Panc1 (cell line): ENCODE results near the gene TBX4. TPM values are rescaled to one million over a fixed set of nuclear protein-coding genes. Genes with fewer than 3 reads are reported as not detected.

Source experiments
- ATAC-seq: fragments of 200-7000 bp; cut with Tn5 transposase; 2 replicates; pipeline ENCODE4 v1.9.1; 2020; ENCODE audit warnings: mild to moderate bottlenecking, moderate library complexity
- BruUV-seq: library from RNA; stranded (reverse); fragments of 400-500 nt; replicated peaks from 2 replicates; lab custom pipeline; 2021; lab: Mats Ljungman, UMichigan
- CTCF ChIA-PET: fragments of 300-600 bp; sonication (Branson Sonifier 250); formaldehyde crosslinking; loops from one replicate; lab custom pipeline; 2022; ENCODE audit warnings: antibody characterized with exemption; lab: Charles Lee
- POLR2A ChIA-PET: fragments of 300-600 bp; sonication (Branson Sonifier 250); formaldehyde crosslinking; loops from one replicate; lab custom pipeline; 2022; ENCODE audit warnings: antibody characterized with exemption; lab: Charles Lee
- DNase-seq: peaks from one replicate; pipeline ENCODE4 v3.0.0-alpha.2; 2010; ENCODE audit warnings: low read depth, low spot score
- H3K27ac ChIP-seq: 2 replicates; pipeline ENCODE4 v1.5.1; 2011; ENCODE audit warnings: mild to moderate bottlenecking, low read length, inconsistent platforms
- H3K27me3 ChIP-seq: fragments of 200-500 bp; sonication (Bioruptor generic); 2 replicates; pipeline ENCODE4 v1.6.0; 2014; ENCODE audit warnings: low read length, inconsistent platforms; ENCODE audit not compliant: control insufficient read depth, insufficient read depth
- H3K36me3 ChIP-seq: fragments of 200-500 bp; sonication (Bioruptor generic); 2 replicates; pipeline ENCODE4 v1.5.1; 2014; ENCODE audit warnings: inconsistent platforms, mild to moderate bottlenecking, low read length, moderate library complexity; ENCODE audit not compliant: control insufficient read depth, insufficient read depth
- H3K4me1 ChIP-seq: 2 replicates; pipeline ENCODE4 v1.5.1; 2011; ENCODE audit warnings: inconsistent platforms, mild to moderate bottlenecking, low read length, moderate library complexity; ENCODE audit not compliant: control insufficient read depth, insufficient read depth
- H3K4me3 ChIP-seq, 2 experiments: 2 replicates each; pipeline ENCODE4 v1.5.1; 2011 to 2012; ENCODE audit warnings: low read depth in 2 of 2, low read length in 2 of 2, mild to moderate bottlenecking in 2 of 2, inconsistent platforms in 1 of 2, moderate library complexity in 1 of 2
- H3K9me3 ChIP-seq: fragments of 200-500 bp; sonication (Bioruptor generic); 2 replicates; pipeline ENCODE4 v1.5.1; 2014; ENCODE audit warnings: low read depth, mild to moderate bottlenecking, inconsistent platforms, low read length, moderate library complexity; ENCODE audit not compliant: control insufficient read depth, insufficient read depth
- CTCF ChIP-seq: fragments of 450-650 bp; IDR thresholded peaks from 2 replicates; pipeline ENCODE4 v1.5.1; 2017; ENCODE audit warnings: mild to moderate bottlenecking
- POLR2AphosphoS5 ChIP-seq: IDR thresholded peaks from 2 replicates; pipeline ENCODE4 v1.6.1; 2012; ENCODE audit warnings: mild to moderate bottlenecking, low read depth, low read length, moderate library complexity
- SIN3A ChIP-seq: IDR thresholded peaks from 2 replicates; pipeline ENCODE4 v1.6.1; 2012; ENCODE audit warnings: low read depth, mild to moderate bottlenecking, low read length, moderate library complexity, borderline replicate concordance; ENCODE audit not compliant: insufficient read depth
- TCF7L2 ChIP-seq: IDR thresholded peaks from 2 replicates; pipeline ENCODE4 v1.6.1; 2011; ENCODE audit warnings: mild to moderate bottlenecking, low read depth, low read length, inconsistent platforms
- in situ Hi-C: cut with HindIII; loops from 2 replicates; pipeline ENCODE4 v1.10.0; 2016; ENCODE audit warnings: low sequenced_read_pairs, low pct_unique_long_range_greater_than_20kb
- intact Hi-C: fragments of 100-400 bp; cut with micrococcal nuclease; formaldehyde crosslinking; loops from one replicate; pipeline ENCODE4 v1.10.0; 2022; ENCODE audit not compliant: unreplicated experiment
- total RNA-seq: library from RNA; stranded (reverse); gene quantifications from one replicate; pipeline ENCODE4 v1.2.1, GENCODE V29; 2021; ENCODE audit not compliant: unreplicated experiment
- TF ChIP-seq, protein P1 (sequence below), 2 experiments: IDR thresholded peaks; 2 replicates each; pipeline ENCODE4 v1.6.1; 2011 to 2012; ENCODE audit warnings: low read depth in 2 of 2, control low read depth in 1 of 2, low read length in 1 of 2, mild to moderate bottlenecking in 1 of 2, moderate library complexity in 1 of 2; ENCODE audit not compliant: insufficient read depth in 1 of 2

Gene TBX4
- total RNA-seq, 1 experiment from 2014 or later = not detected

DNA sequence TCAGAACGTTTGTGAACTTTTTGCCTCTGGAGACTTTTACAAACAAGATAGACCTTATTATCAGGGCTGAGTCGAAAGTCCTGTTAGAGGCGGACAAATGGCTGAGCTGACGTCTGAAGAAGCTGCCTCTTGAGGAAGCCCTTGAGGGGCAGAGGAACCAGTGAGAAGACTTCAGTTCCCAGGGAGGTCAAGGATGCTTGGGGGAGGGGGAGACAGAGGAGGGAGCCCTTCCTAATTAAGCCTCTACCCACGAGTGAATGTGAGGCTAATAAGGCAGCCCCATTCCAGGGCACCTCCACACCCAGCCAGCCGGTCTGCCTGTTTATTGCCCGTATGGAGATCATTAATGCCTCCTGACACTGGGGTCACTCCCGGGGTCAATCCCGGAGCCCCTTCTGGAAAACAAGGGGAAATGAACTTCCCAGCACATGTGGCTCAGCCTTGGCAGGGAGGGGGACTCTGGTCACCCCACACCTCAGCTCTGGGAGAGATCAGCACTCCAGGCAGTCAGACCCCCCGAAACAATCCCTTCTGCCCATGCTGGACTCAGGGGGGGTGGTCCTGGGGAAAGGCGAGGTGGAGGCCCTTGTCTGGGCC, 9.2 kb upstream of the TBX4 start:
- intact Hi-C loops (no loop called here), in situ Hi-C loops (no loop called here)
- ATAC-seq (no peak), DNase-seq (no peak)
- ChIA-PET CTCF (interaction anchor here (0.7 kb wide), 1 partner anchor 141 kb away, joined by 4 read pairs; no protein-coding TSS in a partner anchor), POLR2A (interaction anchor here (0.7 kb wide), 1 partner anchor 372 kb away, joined by 6 read pairs; no protein-coding TSS in a partner anchor)
- no peak overlapping the region for H3K27ac ChIP-seq
- H3K27me3 ChIP-seq = no peaks in the 10 kb centered on the region
- H3K36me3 ChIP-seq = no peaks in the 10 kb centered on the region
- no peak overlapping the region for H3K4me3 ChIP-seq
- H3K9me3 ChIP-seq = no peaks in the 10 kb centered on the region
- H3K4me1 ChIP-seq = no peaks in the 10 kb centered on the region
- no TSS peak for BruUV-seq
- TF ChIP-seq TCF7L2 (no peak), SIN3A (no peak), POLR2AphosphoS5 (no peak), CTCF (no peak)
- TF ChIP-seq, protein P1, sequence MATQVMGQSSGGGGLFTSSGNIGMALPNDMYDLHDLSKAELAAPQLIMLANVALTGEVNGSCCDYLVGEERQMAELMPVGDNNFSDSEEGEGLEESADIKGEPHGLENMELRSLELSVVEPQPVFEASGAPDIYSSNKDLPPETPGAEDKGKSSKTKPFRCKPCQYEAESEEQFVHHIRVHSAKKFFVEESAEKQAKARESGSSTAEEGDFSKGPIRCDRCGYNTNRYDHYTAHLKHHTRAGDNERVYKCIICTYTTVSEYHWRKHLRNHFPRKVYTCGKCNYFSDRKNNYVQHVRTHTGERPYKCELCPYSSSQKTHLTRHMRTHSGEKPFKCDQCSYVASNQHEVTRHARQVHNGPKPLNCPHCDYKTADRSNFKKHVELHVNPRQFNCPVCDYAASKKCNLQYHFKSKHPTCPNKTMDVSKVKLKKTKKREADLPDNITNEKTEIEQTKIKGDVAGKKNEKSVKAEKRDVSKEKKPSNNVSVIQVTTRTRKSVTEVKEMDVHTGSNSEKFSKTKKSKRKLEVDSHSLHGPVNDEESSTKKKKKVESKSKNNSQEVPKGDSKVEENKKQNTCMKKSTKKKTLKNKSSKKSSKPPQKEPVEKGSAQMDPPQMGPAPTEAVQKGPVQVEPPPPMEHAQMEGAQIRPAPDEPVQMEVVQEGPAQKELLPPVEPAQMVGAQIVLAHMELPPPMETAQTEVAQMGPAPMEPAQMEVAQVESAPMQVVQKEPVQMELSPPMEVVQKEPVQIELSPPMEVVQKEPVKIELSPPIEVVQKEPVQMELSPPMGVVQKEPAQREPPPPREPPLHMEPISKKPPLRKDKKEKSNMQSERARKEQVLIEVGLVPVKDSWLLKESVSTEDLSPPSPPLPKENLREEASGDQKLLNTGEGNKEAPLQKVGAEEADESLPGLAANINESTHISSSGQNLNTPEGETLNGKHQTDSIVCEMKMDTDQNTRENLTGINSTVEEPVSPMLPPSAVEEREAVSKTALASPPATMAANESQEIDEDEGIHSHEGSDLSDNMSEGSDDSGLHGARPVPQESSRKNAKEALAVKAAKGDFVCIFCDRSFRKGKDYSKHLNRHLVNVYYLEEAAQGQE (IDR thresholded peaks at IDR 0.05; ENCODE audit: insufficient read depth in 1 of 2, low read depth in 2 of 2, low read length in 1 of 2) = no peak

- ChIA-PET CTCF (interaction anchor here (0.6 to 0.7 kb wide), 2 partner anchors 27 to 140 kb away, joined by 4 read pairs; no protein-coding TSS in a partner anchor), POLR2A (interaction anchor here (0.7 kb wide), 1 partner anchor 371 kb away, joined by 6 read pairs; no protein-coding TSS in a partner anchor)
- Histone ChIP-seq H3K27me3 (no peaks in the 10 kb centered on the region), H3K27ac (no peak overlapping the region), H3K4me3 (no peak overlapping the region), H3K9me3 (no peaks in the 10 kb centered on the region), H3K36me3 (no peaks in the 10 kb centered on the region), H3K4me1 (no peaks in the 10 kb centered on the region)
- intact Hi-C loops = no loop called here
- DNase-seq (no peak), ATAC-seq (no peak)
- in situ Hi-C loops = no loop called here
- TF ChIP-seq, protein P1 (IDR thresholded peaks at IDR 0.05; ENCODE audit: insufficient read depth in 1 of 2, low read depth in 2 of 2, low read length in 1 of 2) = no peak
- TF ChIP-seq CTCF = no peak
- no TSS peak for BruUV-seq
Measured at GRCh38 chr17:61443475-61443882, 8.7 kb upstream of the TBX4 start.
